NCI-H2196 (cell line): ENCODE measurements around the gene CABCOCO1.

Source experiments
- DNase-seq: peaks from one replicate; lab custom pipeline; 2025; ENCODE audit not compliant: unreplicated experiment; lab: John Stamatoyannopoulos, UW

Gene CABCOCO1

GRCh38 chr10:61812920-61813319, 150.2 kb downstream of the CABCOCO1 start:
- no peak for DNase-seq

DNA sequence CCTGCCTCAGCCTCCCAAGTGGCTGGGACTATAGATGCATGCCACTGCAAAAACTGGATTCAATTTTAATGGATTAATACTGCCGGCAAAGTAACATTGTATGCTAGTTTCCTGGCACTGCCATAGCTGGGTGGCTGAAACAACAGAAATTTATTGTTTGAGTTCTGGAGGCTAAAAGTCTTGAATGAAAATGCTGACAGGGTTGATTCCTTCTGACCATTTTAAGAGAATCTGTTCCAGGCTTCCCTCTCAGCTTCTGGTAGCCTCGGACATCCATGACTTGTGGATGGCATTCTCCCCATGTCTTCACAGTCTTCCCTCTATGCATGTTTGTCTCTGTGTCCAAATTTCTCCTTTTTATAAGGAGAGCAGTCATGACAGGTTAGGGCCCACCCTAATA, 151.4 kb downstream of the CABCOCO1 start:
- DNase-seq: no peak

DNA sequence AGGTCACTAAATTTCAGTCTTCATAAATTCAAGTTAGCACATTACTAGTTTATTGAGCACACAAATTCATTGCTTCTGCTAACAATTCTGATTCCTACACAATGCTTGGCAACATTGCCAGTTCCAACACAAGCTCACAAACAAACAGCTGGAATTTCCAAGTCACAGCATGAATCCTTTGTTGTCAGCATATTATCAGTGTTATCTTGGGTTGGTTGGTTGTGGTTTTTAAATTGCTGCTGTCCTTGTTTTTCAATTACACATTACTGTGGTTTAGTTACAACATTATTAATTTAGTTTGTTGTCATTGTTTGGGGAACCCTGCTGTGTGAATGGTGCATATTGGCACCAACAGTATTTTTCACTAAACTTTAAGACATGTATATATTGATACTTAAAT, 152.8 kb downstream of the CABCOCO1 start:
- DNase-seq: no peak
